GM23248 (cell line): Measurements from ENCODE around the gene GPR35. TPM values are rescaled to one million over a fixed set of nuclear protein-coding genes. Genes with fewer than 3 reads are reported as not detected.

ENCODE experiments used
- DNase-seq: peaks from one replicate; pipeline ENCODE4 v3.0.0-alpha.2; 2015
- H2AFZ ChIP-seq: fragments of 200-600 bp; sonication (generic); 2 replicates; pipeline ENCODE4 v1.6.1; 2016; ENCODE audit warnings: antibody characterized with exemption
- H3F3A ChIP-seq: fragments of 200-600 bp; sonication (generic); 2 replicates; pipeline ENCODE4 v1.6.1; 2016; ENCODE audit warnings: mild to moderate bottlenecking, antibody characterized with exemption, mixed run types; ENCODE audit not compliant: insufficient read depth
- H3K27ac ChIP-seq: fragments of 200-600 bp; sonication (generic); 2 replicates; pipeline ENCODE4 v1.5.1; 2016; ENCODE audit warnings: mild to moderate bottlenecking
- H3K27me3 ChIP-seq: fragments of 200-600 bp; sonication (generic); replicated peaks from 2 replicates; pipeline ENCODE4 v1.6.1; 2016; ENCODE audit warnings: mild to moderate bottlenecking; ENCODE audit not compliant: insufficient read depth
- H3K36me3 ChIP-seq: fragments of 200-600 bp; sonication (generic); 2 replicates; pipeline ENCODE4 v1.6.1; 2016; ENCODE audit warnings: low read depth, mild to moderate bottlenecking
- H3K4me1 ChIP-seq: fragments of 200-600 bp; sonication (generic); 2 replicates; pipeline ENCODE4 v1.6.1; 2016; ENCODE audit warnings: mild to moderate bottlenecking; ENCODE audit not compliant: insufficient read depth
- H3K4me2 ChIP-seq: fragments of 200-600 bp; sonication (generic); one replicate; pipeline ENCODE4 v1.6.1; 2016; ENCODE audit warnings: mild to moderate bottlenecking; ENCODE audit not compliant: unreplicated experiment
- H3K4me3 ChIP-seq: fragments of 200-600 bp; sonication (generic); 2 replicates; pipeline ENCODE4 v1.5.1; 2016; ENCODE audit warnings: mild to moderate bottlenecking
- H3K79me2 ChIP-seq: fragments of 200-600 bp; sonication (generic); 2 replicates; pipeline ENCODE4 v1.6.1; 2016; ENCODE audit warnings: mild to moderate bottlenecking; ENCODE audit not compliant: insufficient read depth
- H3K9ac ChIP-seq: fragments of 200-600 bp; sonication (generic); 2 replicates; pipeline ENCODE4 v1.6.1; 2016; ENCODE audit warnings: mild to moderate bottlenecking
- H3K9me2 ChIP-seq: fragments of 200-600 bp; sonication (generic); 2 replicates; pipeline ENCODE4 v1.6.1; 2016; ENCODE audit warnings: mixed run types, mild to moderate bottlenecking, moderate library complexity; ENCODE audit not compliant: insufficient read depth
- H3K9me3 ChIP-seq: fragments of 200-600 bp; sonication (generic); one replicate; pipeline ENCODE4 v1.6.1; 2017; ENCODE audit warnings: low read depth
- H4K20me1 ChIP-seq: fragments of 200-600 bp; sonication (generic); 2 replicates; pipeline ENCODE4 v1.6.0; 2016; ENCODE audit not compliant: insufficient read depth
- EZH2 ChIP-seq: fragments of 200-600 bp; sonication (generic); IDR thresholded peaks from 2 replicates; pipeline ENCODE4 v1.6.1; 2018; ENCODE audit warnings: antibody characterized with exemption, mild to moderate bottlenecking; ENCODE audit not compliant: insufficient read depth, poor library complexity, severe bottlenecking
- EZH2phosphoT487 ChIP-seq: fragments of 200-600 bp; sonication (generic); IDR thresholded peaks from 2 replicates; pipeline ENCODE4 v1.6.1; 2018; ENCODE audit warnings: antibody characterized with exemption, moderate library complexity, mild to moderate bottlenecking, low read depth; ENCODE audit not compliant: insufficient read depth
- WGBS, 2 experiments: methylation state at CpG; one replicate each; pipeline ENCODE4 v1.1.6; 2015 to 2017; ENCODE audit warnings: low lambda C conversion rate in 2 of 2, low coverage in 1 of 2; ENCODE audit errors: missing lambda C conversion rate in 2 of 2; 5-methylcytosine and 5-hydroxymethylcytosine counted together
- in situ Hi-C: fragments of 300-500 bp; cut with MboI; formaldehyde crosslinking; loops from 2 replicates; pipeline ENCODE4 v1.15.0; 2020
- polyA plus RNA-seq: library from polyadenylated mRNA; unstranded; fragments of >200 nt; fragmentation: Nextera tagmentation; extraction: Ambion mirVana; gene quantifications from 2 replicates; pipeline ENCODE4 v1.2.1, GENCODE V29; 2016
- total RNA-seq: library from RNA; depleted of rRNA; stranded (reverse); fragments of >200 nt; shearing (Covaris generic); gene quantifications from 2 replicates; pipeline ENCODE4 v1.2.3, GENCODE V29; 2014

GPR35 gene
- total and polyA plus RNA-seq, 2 experiments from 2014 or later: 0.14 TPM; not detected in 1

DNA sequence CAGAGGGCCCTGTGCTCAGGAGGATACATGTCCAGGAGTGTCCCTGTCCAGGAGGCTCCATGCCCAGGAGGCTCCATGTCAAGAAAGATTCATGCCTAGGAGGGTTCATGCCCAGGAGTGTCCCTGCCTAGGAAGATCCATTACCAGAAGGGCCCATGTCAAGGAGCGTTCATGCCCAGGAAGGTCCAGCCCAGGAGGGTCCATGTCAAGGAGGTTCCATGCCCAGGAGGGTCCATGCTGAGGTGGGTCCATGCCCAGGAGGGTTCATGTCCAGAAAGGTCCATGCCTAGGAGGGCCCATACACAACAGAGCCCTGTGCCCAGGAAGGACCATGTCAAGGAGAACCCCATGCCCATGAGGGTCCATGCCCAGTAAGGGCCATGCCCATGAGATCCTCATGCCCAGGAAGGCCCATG, 7.0 kb downstream of the GPR35 start:
- no peaks in the 10 kb centered on the region for H3K4me1 ChIP-seq
- H3K4me3 ChIP-seq: no peak overlapping the region
- H2AFZ ChIP-seq: no peak overlapping the region
- in situ Hi-C loops: no loop called here
- no peaks in the 10 kb centered on the region for H3K9me2 ChIP-seq
- H4K20me1 ChIP-seq: no peaks in the 10 kb centered on the region
- no peak for DNase-seq
- H3K4me2 ChIP-seq: no peak overlapping the region
- no peaks in the 10 kb centered on the region for H3K36me3 ChIP-seq
- H3K9ac ChIP-seq: no peak overlapping the region
- 86 to 88% methylated on average over 1 of the region's 1 CpG for whole genome bisulfite sequencing, 2 experiments
- H3K9me3 ChIP-seq: no peaks in the 10 kb centered on the region
- H3K27ac ChIP-seq: no peak overlapping the region
- no peaks in the 10 kb centered on the region for H3K79me2 ChIP-seq
- no peaks in the 10 kb centered on the region for H3F3A ChIP-seq
- TF ChIP-seq EZH2 (no peak), EZH2phosphoT487 (no peak)
- H3K27me3 ChIP-seq: no peaks in the 10 kb centered on the region

DNA sequence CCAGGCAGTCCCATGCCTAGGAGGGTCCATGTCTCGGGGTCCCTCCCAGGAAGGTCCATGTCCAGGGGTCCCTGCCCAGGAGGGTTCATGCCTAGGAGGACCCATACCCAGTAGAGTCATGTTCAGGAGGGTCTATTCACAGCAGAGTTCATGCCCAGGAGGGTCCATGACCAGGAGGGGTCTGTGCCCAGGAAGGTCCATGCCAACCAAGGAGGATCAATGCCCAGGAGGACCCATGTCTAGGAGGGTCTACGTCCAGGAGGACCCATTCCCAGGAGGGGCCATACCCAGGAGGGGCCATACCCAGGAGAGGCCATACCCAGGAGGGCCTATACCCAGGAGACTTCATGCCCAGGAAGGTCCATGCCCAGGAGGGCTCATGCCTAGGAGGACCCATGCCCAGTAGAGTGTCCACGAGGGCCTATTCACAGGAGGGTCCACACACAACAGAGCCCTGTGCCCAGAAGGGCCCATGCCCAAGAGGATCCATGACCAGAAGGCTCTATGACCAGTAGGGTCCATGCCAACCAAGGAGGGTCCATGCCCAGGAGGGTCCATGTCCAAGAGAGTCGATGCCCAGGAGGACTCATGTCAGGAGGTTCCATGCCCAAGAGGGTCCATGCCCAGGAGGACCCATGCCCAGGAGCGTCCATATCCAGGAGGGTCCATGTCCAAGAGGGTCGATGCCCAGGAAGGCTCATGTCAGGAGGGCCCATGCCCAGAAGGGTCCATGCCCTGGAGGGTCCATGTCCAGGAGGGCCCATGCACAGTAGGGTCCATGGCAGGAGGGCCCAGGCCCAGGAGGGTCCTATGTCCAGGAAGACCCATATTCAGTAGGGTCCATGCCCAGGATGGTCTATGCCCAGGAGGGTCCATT, 10.1 kb downstream of the GPR35 start:
- peaks cover 14% of the 10 kb centered on the region for H3K27me3 ChIP-seq
- H3K79me2 ChIP-seq: no peaks in the 10 kb centered on the region
- no peaks in the 10 kb centered on the region for H4K20me1 ChIP-seq
- no peak for DNase-seq
- no peaks in the 10 kb centered on the region for H3K4me1 ChIP-seq
- 23 to 25% methylated on average over 6 of the region's 6 CpGs for WGBS, 2 experiments
- no peaks in the 10 kb centered on the region for H3F3A ChIP-seq
- in situ Hi-C loops: no loop called here
- H2AFZ ChIP-seq: no peak overlapping the region
- TF ChIP-seq EZH2phosphoT487: no peak
- no peak for TF ChIP-seq EZH2
- H3K4me2 ChIP-seq: no peak overlapping the region
- no peak overlapping the region for H3K9ac ChIP-seq
- no peaks in the 10 kb centered on the region for H3K9me3 ChIP-seq
- H3K4me3 ChIP-seq: no peak overlapping the region
- H3K9me2 ChIP-seq: no peaks in the 10 kb centered on the region
- H3K36me3 ChIP-seq: no peaks in the 10 kb centered on the region
- no peak overlapping the region for H3K27ac ChIP-seq

DNA sequence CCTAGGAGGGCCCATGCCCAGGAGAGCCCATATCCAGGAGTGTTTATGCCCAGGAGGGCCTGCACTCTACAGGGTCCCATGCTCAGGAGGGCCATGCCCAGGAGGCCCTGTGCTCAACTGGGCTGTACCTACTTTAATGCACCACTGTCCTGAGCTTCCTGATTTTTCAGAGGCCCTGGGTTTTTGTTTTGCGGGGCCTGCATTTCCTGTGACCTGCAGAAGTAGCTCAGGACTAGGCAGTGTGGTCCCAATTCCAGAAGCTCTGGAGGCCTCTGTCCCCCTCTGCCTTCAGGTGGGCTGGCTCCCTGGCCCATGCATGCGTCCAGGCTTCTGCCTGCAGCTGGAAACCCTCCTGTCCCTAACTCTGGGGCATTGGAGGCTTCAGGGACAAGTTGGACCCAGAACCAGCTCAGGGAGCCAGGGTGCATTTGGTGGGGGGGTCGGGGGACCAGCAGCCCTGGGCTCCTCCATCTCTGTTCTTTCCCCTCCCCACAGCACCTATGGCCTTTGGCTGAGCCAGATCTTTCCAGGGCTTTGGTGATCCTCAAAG, 10.8 kb downstream of the GPR35 start:
- DNase-seq: no peak
- WGBS, 2 experiments: 28 to 30% methylated on average over 3 of the region's 3 CpGs
- no peak overlapping the region for H3K27ac ChIP-seq

DNA sequence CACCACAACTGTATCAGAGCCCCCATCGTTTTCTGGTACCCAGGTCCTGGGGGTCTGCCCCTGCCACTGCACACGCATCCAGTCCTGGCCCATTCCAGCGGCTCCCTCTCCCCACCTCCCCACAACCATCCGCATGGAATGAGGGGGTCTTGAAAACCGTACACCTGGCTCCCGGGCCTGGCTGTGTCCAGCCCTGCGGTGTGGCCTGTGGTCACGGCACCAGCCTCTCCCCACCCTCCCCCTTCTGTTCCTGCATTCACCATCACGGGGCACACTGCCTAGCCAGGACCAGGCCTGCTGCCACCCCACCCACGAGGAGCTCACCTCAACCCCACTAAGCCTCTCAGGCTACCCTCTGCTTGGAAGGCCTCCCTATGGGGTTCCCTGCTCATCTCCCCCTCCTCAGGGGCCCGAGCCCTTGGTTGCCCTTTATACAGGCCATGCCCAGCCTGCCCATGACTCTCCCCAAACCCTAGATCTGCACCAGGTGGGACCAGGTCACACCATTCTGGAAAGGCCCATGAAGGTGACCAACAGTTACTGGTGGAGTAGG, 11.4 kb downstream of the GPR35 start:
- H3K4me3 ChIP-seq: no peak overlapping the region
- H3K36me3 ChIP-seq: no peaks in the 10 kb centered on the region
- in situ Hi-C loops: no loop called here
- WGBS, 2 experiments: 34 to 57% methylated on average over 9 to 11 of the region's 11 CpGs
- no peak overlapping the region for H3K4me2 ChIP-seq
- H3K79me2 ChIP-seq: no peaks in the 10 kb centered on the region
- H3K27ac ChIP-seq: no peak overlapping the region
- no peak overlapping the region for H3K9ac ChIP-seq
- H4K20me1 ChIP-seq: no peaks in the 10 kb centered on the region
- peaks cover 14% of the 10 kb centered on the region for H3K27me3 ChIP-seq
- H3F3A ChIP-seq: no peaks in the 10 kb centered on the region
- H3K4me1 ChIP-seq: no peaks in the 10 kb centered on the region
- no peaks in the 10 kb centered on the region for H3K9me3 ChIP-seq
- no peak overlapping the region for H2AFZ ChIP-seq
- no peak for DNase-seq
- TF ChIP-seq EZH2 (no peak), EZH2phosphoT487 (no peak)
- H3K9me2 ChIP-seq: no peaks in the 10 kb centered on the region

More for the DNA sequence above, 10.8 kb downstream of the GPR35 start:
- H4K20me1 ChIP-seq: no peaks in the 10 kb centered on the region
- no peak overlapping the region for H3K4me3 ChIP-seq
- TF ChIP-seq EZH2: no peak
- no peak for TF ChIP-seq EZH2phosphoT487
- H3K36me3 ChIP-seq: no peaks in the 10 kb centered on the region
- in situ Hi-C loops: no loop called here
- no peaks in the 10 kb centered on the region for H3K9me2 ChIP-seq
- H3K4me1 ChIP-seq: no peaks in the 10 kb centered on the region
- H3K9me3 ChIP-seq: no peaks in the 10 kb centered on the region
- no peak overlapping the region for H2AFZ ChIP-seq
- no peaks in the 10 kb centered on the region for H3K79me2 ChIP-seq
- no peak overlapping the region for H3K4me2 ChIP-seq
- H3F3A ChIP-seq: no peaks in the 10 kb centered on the region
- H3K27me3 ChIP-seq: peaks cover 14% of the 10 kb centered on the region
- no peak overlapping the region for H3K9ac ChIP-seq
